ENCODE measurements around the gene PLA2G4A.

The PLA2G4A gene

GRCh38 chr1:186978596-186979556, 150.1 kb downstream of the PLA2G4A start:
- DNase-seq (ENCODE audit: low read depth), result no peak

- no peak for DNase-seq (ENCODE audit: low read depth)
Measured at GRCh38 chr1:186980400-186980799, 151.7 kb downstream of the PLA2G4A start.

GRCh38 chr1:186982116-186982515, 153.4 kb downstream of the PLA2G4A start:
- DNase-seq (ENCODE audit: low read depth), result no peak

- DNase-seq (ENCODE audit: low read depth), result no peak
Measured at GRCh38 chr1:186983327-186983726, 154.6 kb downstream of the PLA2G4A start.

- no peak for DNase-seq (ENCODE audit: low read depth)
Measured at GRCh38 chr1:186984959-186985358, 156.2 kb downstream of the PLA2G4A start.

GRCh38 chr1:186985889-186986491, 157.2 kb downstream of the PLA2G4A start:
- DNase-seq (ENCODE audit: low read depth), result no peak

- DNase-seq (ENCODE audit: low read depth), result no peak
Measured at GRCh38 chr1:186987065-186987464, 158.3 kb downstream of the PLA2G4A start.

- DNase-seq (ENCODE audit: low read depth), result no peak
Measured at GRCh38 chr1:186987769-186988168, 159.0 kb downstream of the PLA2G4A start.

GRCh38 chr1:186993996-186994395, 165.2 kb downstream of the PLA2G4A start:
- DNase-seq (ENCODE audit: low read depth), result no peak

- no peak for DNase-seq (ENCODE audit: low read depth)
Measured at GRCh38 chr1:186994897-186995296, 166.1 kb downstream of the PLA2G4A start.

GRCh38 chr1:186996816-186997215, 168.1 kb downstream of the PLA2G4A start:
- DNase-seq (ENCODE audit: low read depth), result no peak

GRCh38 chr1:186997877-186998276, 169.1 kb downstream of the PLA2G4A start:
- no peak for DNase-seq (ENCODE audit: low read depth)

- no peak for DNase-seq (ENCODE audit: low read depth)
Measured at GRCh38 chr1:186999506-186999905, 170.8 kb downstream of the PLA2G4A start.

GRCh38 chr1:187001198-187001889, 172.6 kb downstream of the PLA2G4A start:
- DNase-seq (ENCODE audit: low read depth), result no peak

- no peak for DNase-seq (ENCODE audit: low read depth)
Measured at GRCh38 chr1:187003353-187003752, 174.6 kb downstream of the PLA2G4A start.

- no peak for DNase-seq (ENCODE audit: low read depth)
Measured at GRCh38 chr1:187006896-187007295, 178.1 kb downstream of the PLA2G4A start.

- DNase-seq (ENCODE audit: low read depth), result no peak
Measured at GRCh38 chr1:187009320-187009719, 180.6 kb downstream of the PLA2G4A start.

GRCh38 chr1:187010571-187011309, 182.0 kb downstream of the PLA2G4A start:
- DNase-seq (ENCODE audit: low read depth), result no peak

GRCh38 chr1:187013582-187014200, 184.9 kb downstream of the PLA2G4A start:
- DNase-seq (ENCODE audit: low read depth), result no peak

- no peak for DNase-seq (ENCODE audit: low read depth)
Measured at GRCh38 chr1:187018291-187018690, 189.5 kb downstream of the PLA2G4A start.

GRCh38 chr1:187027253-187027652, 198.5 kb downstream of the PLA2G4A start:
- no peak for DNase-seq (ENCODE audit: low read depth)
